HepG2 (cell line): ENCODE measurements around the gene TRIM27.

Source experiments
- CTCF ChIP-seq: sonication (generic); formaldehyde crosslinking; IDR thresholded peaks from 2 replicates; pipeline ENCODE4 v1.5.0; 2020; ENCODE audit warnings: mild to moderate bottlenecking, missing genetic modification reagents, moderate library complexity
- EP300 ChIP-seq, 3 experiments: sonication (generic) in 1 of 3; formaldehyde crosslinking in 1 of 3; IDR thresholded peaks; 2 replicates each; pipeline versions ENCODE4 v1.5.1 to v1.6.1; 2011 to 2020; ENCODE audit warnings: low read depth in 2 of 3, low read length in 2 of 3, borderline replicate concordance in 1 of 3, improper control_type of control experiment in 1 of 3, mild to moderate bottlenecking in 1 of 3, missing genetic modification reagents in 1 of 3, moderate library complexity in 1 of 3
- ESRRA ChIP-seq: sonication (generic); formaldehyde crosslinking; IDR thresholded peaks from 2 replicates; pipeline ENCODE4 v1.5.1; 2020; ENCODE audit warnings: mild to moderate bottlenecking, low read depth, missing genetic modification reagents
- EZH2 ChIP-seq: conservative IDR thresholded peaks from 2 replicates; pipeline ENCODE4 v1.6.1; 2012; ENCODE audit warnings: mild to moderate bottlenecking, low read depth, low read length, moderate library complexity
- FOXM1 ChIP-seq: sonication (generic); formaldehyde crosslinking; IDR thresholded peaks from 2 replicates; pipeline ENCODE4 v1.5.0; 2020; ENCODE audit warnings: missing genetic modification reagents
- KDM3A ChIP-seq: IDR thresholded peaks from 2 replicates; pipeline ENCODE4 v1.6.1; 2018; ENCODE audit warnings: low read depth, missing compliant biosample characterization
- SMAD3 ChIP-seq: sonication (generic); formaldehyde crosslinking; IDR thresholded peaks from 2 replicates; pipeline ENCODE4 v1.4.0; 2020; ENCODE audit warnings: missing genetic modification reagents
- SP1 ChIP-seq, 2 experiments: fragments of 450-650 bp in 1 of 2; sonication (generic) in 1 of 2; formaldehyde crosslinking in 1 of 2; IDR thresholded peaks; 2 replicates each; pipeline versions ENCODE4 v1.4.0 to v1.6.1; 2016 to 2020; ENCODE audit warnings: missing genetic modification reagents in 1 of 2
- ZBTB7A ChIP-seq: sonication (generic); formaldehyde crosslinking; IDR thresholded peaks from 2 replicates; pipeline ENCODE4 v1.8.0; 2022; ENCODE audit warnings: mild to moderate bottlenecking, missing genetic modification reagents
- ZNF616 ChIP-seq: sonication (generic); formaldehyde crosslinking; IDR thresholded peaks from 2 replicates; pipeline ENCODE4 v1.5.0; 2020; ENCODE audit warnings: low read depth, mild to moderate bottlenecking, missing genetic modification reagents
- TF ChIP-seq, protein P1 (sequence below): sonication (generic); formaldehyde crosslinking; IDR thresholded peaks from 2 replicates; pipeline ENCODE4 v1.4.0; 2020; ENCODE audit warnings: missing genetic modification reagents

- TF ChIP-seq CTCF (CRISPR knock-in tag) = 0 out of 2 replicates have a peak, but pooled peaks have one; percentile 3
- no peak for TF ChIP-seq ESRRA (CRISPR knock-in tag)
- peak; percentile 93 for TF ChIP-seq SMAD3 (CRISPR knock-in tag)
- TF ChIP-seq FOXM1 (CRISPR knock-in tag) = no peak
- peak; percentile 91 for TF ChIP-seq KDM3A (CRISPR knock-in tag)
- TF ChIP-seq EP300 (IDR thresholded peaks at IDR 0.05; ENCODE audit: low read depth in 2 of 2, low read length in 2 of 2) = no peak
- TF ChIP-seq EP300 (CRISPR knock-in tag; IDR thresholded peaks at IDR 0.05; ENCODE audit: borderline replicate concordance) = 0 out of 2 replicates have a peak, but pooled peaks have one; percentile 33
- no peak for TF ChIP-seq ZNF616
- TF ChIP-seq EZH2 = no peak
- no peak for TF ChIP-seq SP1 (IDR thresholded peaks at IDR 0.05)
- no peak for TF ChIP-seq SP1 (CRISPR knock-in tag; IDR thresholded peaks at IDR 0.05)
- TF ChIP-seq, protein P1, sequence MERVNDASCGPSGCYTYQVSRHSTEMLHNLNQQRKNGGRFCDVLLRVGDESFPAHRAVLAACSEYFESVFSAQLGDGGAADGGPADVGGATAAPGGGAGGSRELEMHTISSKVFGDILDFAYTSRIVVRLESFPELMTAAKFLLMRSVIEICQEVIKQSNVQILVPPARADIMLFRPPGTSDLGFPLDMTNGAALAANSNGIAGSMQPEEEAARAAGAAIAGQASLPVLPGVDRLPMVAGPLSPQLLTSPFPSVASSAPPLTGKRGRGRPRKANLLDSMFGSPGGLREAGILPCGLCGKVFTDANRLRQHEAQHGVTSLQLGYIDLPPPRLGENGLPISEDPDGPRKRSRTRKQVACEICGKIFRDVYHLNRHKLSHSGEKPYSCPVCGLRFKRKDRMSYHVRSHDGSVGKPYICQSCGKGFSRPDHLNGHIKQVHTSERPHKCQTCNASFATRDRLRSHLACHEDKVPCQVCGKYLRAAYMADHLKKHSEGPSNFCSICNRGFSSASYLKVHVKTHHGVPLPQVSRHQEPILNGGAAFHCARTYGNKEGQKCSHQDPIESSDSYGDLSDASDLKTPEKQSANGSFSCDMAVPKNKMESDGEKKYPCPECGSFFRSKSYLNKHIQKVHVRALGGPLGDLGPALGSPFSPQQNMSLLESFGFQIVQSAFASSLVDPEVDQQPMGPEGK (CRISPR knock-in tag) = peak; percentile 37; the same call in 1 of the 2 replicates
- TF ChIP-seq ZBTB7A = no peak
Measured at GRCh38 chr6:28944412-28944865, 20.7 kb upstream of the TRIM27 start.
